ENCODE results near the gene RAB27A. TPM values are rescaled to one million over a fixed set of nuclear protein-coding genes. Genes with fewer than 3 reads are reported as not detected.

RAB27A gene
- total and polyA plus RNA-seq, 12 donors: 3.0 to 13.9 (median 4.3) TPM

- DNase-seq: no peak
- ATAC-seq: no peak
- no peaks in the 10 kb centered on the region for H3K27me3 ChIP-seq
- 93 to 98% methylated on average over 2 of the region's 2 CpGs for WGBS, 2 donors
- peaks cover 0 to 36% (median 0%) of the 10 kb centered on the region in 9 donors for H3K36me3 ChIP-seq
- peak overlapping the region in 2 of 10 donors; percentile 31 to 87 for H3K27ac ChIP-seq
- peaks cover 0 to 33% (median 0%) of the 10 kb centered on the region in 9 donors for H3K4me1 ChIP-seq
- H3K4me3 ChIP-seq: no peak overlapping the region
- TF ChIP-seq CTCF (IDR thresholded peaks at IDR 0.05): no peak
- H3K9me3 ChIP-seq: no peaks in the 10 kb centered on the region
- intact Hi-C loops (cut with DNase I): no loop called here
Observed at GRCh38 chr15:55266547-55266946, 23.1 kb downstream of the RAB27A start.

GRCh38 chr15:55260562-55261131 is 29.0 kb downstream of the RAB27A start:
- Histone ChIP-seq H3K4me1 (peaks cover 0 to 27% (median 0%) of the 10 kb centered on the region in 9 donors), H3K27me3 (no peaks in the 10 kb centered on the region), H3K9me3 (no peaks in the 10 kb centered on the region), H3K36me3 (peaks cover 0 to 36% (median 0%) of the 10 kb centered on the region in 9 donors), H3K4me3 (no peak overlapping the region), H3K27ac (no peak overlapping the region)
- 82 to 85% methylated on average over 3 of the region's 3 CpGs for WGBS, 2 donors
- DNase-seq: no peak
- ATAC-seq: no peak
- TF ChIP-seq CTCF (IDR thresholded peaks at IDR 0.05): no peak
- intact Hi-C loops (cut with DNase I): no loop called here

GRCh38 chr15:55257938-55258337 is 31.7 kb downstream of the RAB27A start:
- H3K27ac ChIP-seq: peak overlapping the region in 1 of 10 donors; percentile 34
- intact Hi-C loops (cut with DNase I): no loop called here
- H3K4me3 ChIP-seq: no peak overlapping the region
- H3K4me1 ChIP-seq: peaks cover 0 to 54% (median 0%) of the 10 kb centered on the region in 9 donors
- no peaks in the 10 kb centered on the region for H3K9me3 ChIP-seq
- H3K27me3 ChIP-seq: no peaks in the 10 kb centered on the region
- H3K36me3 ChIP-seq: peaks cover 0 to 12% (median 0%) of the 10 kb centered on the region in 9 donors
- ATAC-seq: no peak
- DNase-seq: no peak
- 98 to 99% methylated on average over 5 of the region's 5 CpGs for WGBS, 2 donors
- no peak for TF ChIP-seq CTCF (IDR thresholded peaks at IDR 0.05)

DNA sequence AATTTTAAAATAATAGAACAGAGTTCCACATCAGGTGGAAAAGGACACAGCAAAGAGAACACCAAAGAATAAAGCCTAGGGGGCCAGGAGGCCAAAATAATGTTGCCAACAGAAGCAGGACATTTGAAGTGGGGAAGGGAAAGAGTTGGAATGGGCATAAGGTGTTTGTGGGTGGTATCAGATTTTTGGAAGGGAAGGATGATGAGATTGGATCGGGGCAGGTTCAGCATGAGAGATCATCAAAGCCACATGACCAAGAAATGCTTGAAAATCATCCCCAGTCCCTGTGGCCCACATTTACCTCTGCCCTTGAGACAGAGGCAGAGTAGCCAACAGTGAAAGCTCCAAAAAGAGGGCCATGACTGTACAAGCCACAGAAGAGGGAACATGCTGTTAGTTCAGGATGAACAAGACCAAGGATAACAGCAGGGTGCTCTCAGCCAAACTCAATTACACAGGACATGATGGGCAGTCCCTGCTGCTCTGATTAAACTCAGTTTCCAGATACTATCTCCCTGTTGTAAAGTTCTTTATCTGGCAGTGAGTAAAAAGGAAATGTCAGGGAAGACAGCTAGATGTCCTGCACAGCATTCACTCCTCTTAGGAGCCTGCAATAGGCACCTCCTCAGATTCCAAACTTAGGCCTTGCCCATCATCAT is 32.5 kb downstream of the RAB27A start:
- Histone ChIP-seq H3K4me3 (no peak overlapping the region), H3K27ac (peak overlapping the region in 1 of 10 donors; percentile 34), H3K36me3 (peaks cover 0 to 9% (median 0%) of the 10 kb centered on the region in 9 donors), H3K27me3 (no peaks in the 10 kb centered on the region), H3K4me1 (peaks cover 0 to 58% (median 0%) of the 10 kb centered on the region in 9 donors), H3K9me3 (no peaks in the 10 kb centered on the region)
- WGBS, 2 donors: 93 to 97% methylated on average over 1 of the region's 1 CpG
- no peak for TF ChIP-seq CTCF (IDR thresholded peaks at IDR 0.05)
- intact Hi-C loops (cut with DNase I): no loop called here
- no peak for DNase-seq
- no peak for ATAC-seq
